GM19035 (cell line): ENCODE results near the gene GOLGA8M.
"Not testable (repeated sequence)": the region's sequence is repeated elsewhere in the genome, so short reads cannot be mapped to it uniquely, and the experiment has no call there.

Source experiments
- ATAC-seq: cut with Tn5 transposase; IDR thresholded peaks from one replicate; pipeline ENCODE4 v1.9.1; 2021; ENCODE audit not compliant: unreplicated experiment

GOLGA8M gene

GRCh38 chr15:28664575-28664974 is 47.6 kb downstream of the GOLGA8M start:
- not testable (repeated sequence) for ATAC-seq

GRCh38 chr15:28663717-28664116 is 48.5 kb downstream of the GOLGA8M start:
- not testable (repeated sequence) for ATAC-seq

- ATAC-seq: not testable (repeated sequence)
These were observed 51.5 kb downstream of the GOLGA8M start for GRCh38 chr15:28660750-28661149.

GRCh38 chr15:28656018-28656360 is 56.2 kb downstream of the GOLGA8M start:
- ATAC-seq: not testable (repeated sequence)

- ATAC-seq: not testable (repeated sequence)
These were observed 56.7 kb downstream of the GOLGA8M start for GRCh38 chr15:28655329-28656017.

- not testable (repeated sequence) for ATAC-seq
These were observed 58.0 kb downstream of the GOLGA8M start for GRCh38 chr15:28654194-28654593.

- ATAC-seq: not testable (repeated sequence)
These were observed 59.7 kb downstream of the GOLGA8M start for GRCh38 chr15:28652538-28652937.
